HEK293 (cell line): ENCODE data around the gene PCLO.

ENCODE experiments used
- MEIS1 ChIP-seq: sonication (generic); formaldehyde crosslinking; IDR thresholded peaks from 2 replicates; pipeline ENCODE4 v1.8.1; 2022; ENCODE audit warnings: missing genetic modification reagents, mild to moderate bottlenecking, borderline replicate concordance
- TCF7L2 ChIP-seq: IDR thresholded peaks from 2 replicates; pipeline ENCODE4 v1.6.1; 2011; ENCODE audit warnings: low read depth, mild to moderate bottlenecking, inconsistent platforms, low read length, moderate library complexity, borderline replicate concordance
- YY1 ChIP-seq: fragments of 450-650 bp; formaldehyde crosslinking; IDR thresholded peaks from 2 replicates; pipeline ENCODE4 v1.5.1; 2018; ENCODE audit warnings: missing biosample characterization, missing genetic modification characterization
- ZNF175 ChIP-seq: fragments of 450-650 bp; formaldehyde crosslinking; IDR thresholded peaks from 2 replicates; pipeline ENCODE4 v1.5.1; 2016; ENCODE audit warnings: missing biosample characterization, missing genetic modification characterization
- ZNF2 ChIP-seq: fragments of 450-650 bp; formaldehyde crosslinking; IDR thresholded peaks from 2 replicates; pipeline ENCODE4 v1.5.1; 2016; ENCODE audit warnings: missing biosample characterization, missing genetic modification characterization
- ZNF223 ChIP-seq: fragments of 450-650 bp; formaldehyde crosslinking; IDR thresholded peaks from 2 replicates; pipeline ENCODE4 v1.5.1; 2016; ENCODE audit warnings: missing biosample characterization, missing genetic modification characterization
- ZNF394 ChIP-seq: fragments of 450-650 bp; formaldehyde crosslinking; IDR thresholded peaks from 2 replicates; pipeline ENCODE4 v1.5.1; 2016; ENCODE audit warnings: missing biosample characterization, missing genetic modification characterization, mild to moderate bottlenecking, moderate library complexity, borderline replicate concordance
- ZNF830 ChIP-seq: fragments of 450-650 bp; IDR thresholded peaks from 2 replicates; pipeline ENCODE4 v1.5.0; 2018; ENCODE audit warnings: missing biosample characterization, missing genetic modification characterization, low read depth, mild to moderate bottlenecking, moderate library complexity
- TF ChIP-seq, protein P1 (sequence below): fragments of 450-650 bp; formaldehyde crosslinking; IDR thresholded peaks from 2 replicates; pipeline ENCODE4 v1.5.1; 2016; ENCODE audit warnings: missing biosample characterization, missing genetic modification characterization
- TF ChIP-seq, protein P2 (sequence below): fragments of 450-650 bp; formaldehyde crosslinking; IDR thresholded peaks from 2 replicates; pipeline ENCODE4 v1.5.1; 2016; ENCODE audit warnings: missing biosample characterization, missing genetic modification characterization
- TF ChIP-seq, protein P3 (sequence below): fragments of 450-650 bp; formaldehyde crosslinking; conservative IDR thresholded peaks from 2 replicates; pipeline ENCODE4 v1.5.1; 2016; ENCODE audit warnings: low read depth, missing biosample characterization, missing genetic modification characterization
- TF ChIP-seq, protein P4 (sequence below): fragments of 450-650 bp; formaldehyde crosslinking; IDR thresholded peaks from 2 replicates; pipeline ENCODE4 v1.5.1; 2016; ENCODE audit warnings: missing biosample characterization, missing genetic modification characterization
- TF ChIP-seq, protein P5 (sequence below): fragments of 450-650 bp; formaldehyde crosslinking; IDR thresholded peaks from 2 replicates; pipeline ENCODE4 v1.5.1; 2016; ENCODE audit warnings: missing biosample characterization, missing genetic modification characterization
- TF ChIP-seq, protein P6 (sequence below): fragments of 450-650 bp; formaldehyde crosslinking; IDR thresholded peaks from 2 replicates; pipeline ENCODE4 v1.5.0; 2017; ENCODE audit warnings: missing biosample characterization, missing genetic modification characterization, borderline replicate concordance

DNA sequence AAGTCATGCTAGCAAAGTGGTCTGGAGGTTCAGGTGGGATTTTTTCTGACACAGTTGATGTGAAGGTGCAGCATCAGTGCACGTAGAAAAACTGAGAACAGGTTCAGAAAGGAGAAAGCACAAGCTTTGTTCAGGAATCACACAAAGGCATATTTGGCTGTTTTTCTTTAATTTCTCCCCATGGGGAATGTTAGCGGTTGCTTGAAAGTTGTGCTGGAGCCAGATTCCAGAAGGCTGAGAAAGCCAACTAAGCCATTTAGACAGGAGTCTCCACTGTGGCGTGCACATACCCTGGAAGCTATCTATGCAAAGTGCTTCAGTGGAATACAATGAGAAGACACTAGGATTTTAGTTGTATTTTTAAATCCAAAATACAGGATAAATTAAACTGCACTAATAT is 201.4 kb downstream of the PCLO start:
- TF ChIP-seq ZNF2 (tag by site-specific recombination) (no peak), ZNF223 (tag by site-specific recombination) (no peak), TCF7L2 (no peak), ZNF830 (tag by site-specific recombination) (no peak), ZNF175 (tag by site-specific recombination) (no peak), YY1 (tag by site-specific recombination) (no peak), ZNF394 (no peak), MEIS1 (CRISPR knock-in tag) (no peak)
- TF ChIP-seq, protein P1, sequence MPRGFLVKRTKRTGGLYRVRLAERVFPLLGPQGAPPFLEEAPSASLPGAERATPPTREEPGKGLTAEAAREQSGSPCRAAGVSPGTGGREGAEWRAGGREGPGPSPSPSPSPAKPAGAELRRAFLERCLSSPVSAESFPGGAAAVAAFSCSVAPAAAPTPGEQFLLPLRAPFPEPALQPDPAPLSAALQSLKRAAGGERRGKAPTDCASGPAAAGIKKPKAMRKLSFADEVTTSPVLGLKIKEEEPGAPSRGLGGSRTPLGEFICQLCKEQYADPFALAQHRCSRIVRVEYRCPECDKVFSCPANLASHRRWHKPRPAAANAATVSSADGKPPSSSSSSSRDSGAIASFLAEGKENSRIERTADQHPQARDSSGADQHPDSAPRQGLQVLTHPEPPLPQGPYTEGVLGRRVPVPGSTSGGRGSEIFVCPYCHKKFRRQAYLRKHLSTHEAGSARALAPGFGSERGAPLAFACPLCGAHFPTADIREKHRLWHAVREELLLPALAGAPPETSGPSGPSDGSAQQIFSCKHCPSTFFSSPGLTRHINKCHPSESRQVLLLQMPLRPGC (tag by site-specific recombination): no peak
- TF ChIP-seq, protein P2, sequence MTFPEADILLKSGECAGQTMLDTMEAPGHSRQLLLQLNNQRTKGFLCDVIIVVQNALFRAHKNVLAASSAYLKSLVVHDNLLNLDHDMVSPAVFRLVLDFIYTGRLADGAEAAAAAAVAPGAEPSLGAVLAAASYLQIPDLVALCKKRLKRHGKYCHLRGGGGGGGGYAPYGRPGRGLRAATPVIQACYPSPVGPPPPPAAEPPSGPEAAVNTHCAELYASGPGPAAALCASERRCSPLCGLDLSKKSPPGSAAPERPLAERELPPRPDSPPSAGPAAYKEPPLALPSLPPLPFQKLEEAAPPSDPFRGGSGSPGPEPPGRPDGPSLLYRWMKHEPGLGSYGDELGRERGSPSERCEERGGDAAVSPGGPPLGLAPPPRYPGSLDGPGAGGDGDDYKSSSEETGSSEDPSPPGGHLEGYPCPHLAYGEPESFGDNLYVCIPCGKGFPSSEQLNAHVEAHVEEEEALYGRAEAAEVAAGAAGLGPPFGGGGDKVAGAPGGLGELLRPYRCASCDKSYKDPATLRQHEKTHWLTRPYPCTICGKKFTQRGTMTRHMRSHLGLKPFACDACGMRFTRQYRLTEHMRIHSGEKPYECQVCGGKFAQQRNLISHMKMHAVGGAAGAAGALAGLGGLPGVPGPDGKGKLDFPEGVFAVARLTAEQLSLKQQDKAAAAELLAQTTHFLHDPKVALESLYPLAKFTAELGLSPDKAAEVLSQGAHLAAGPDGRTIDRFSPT (tag by site-specific recombination): no peak
- TF ChIP-seq, protein P3, sequence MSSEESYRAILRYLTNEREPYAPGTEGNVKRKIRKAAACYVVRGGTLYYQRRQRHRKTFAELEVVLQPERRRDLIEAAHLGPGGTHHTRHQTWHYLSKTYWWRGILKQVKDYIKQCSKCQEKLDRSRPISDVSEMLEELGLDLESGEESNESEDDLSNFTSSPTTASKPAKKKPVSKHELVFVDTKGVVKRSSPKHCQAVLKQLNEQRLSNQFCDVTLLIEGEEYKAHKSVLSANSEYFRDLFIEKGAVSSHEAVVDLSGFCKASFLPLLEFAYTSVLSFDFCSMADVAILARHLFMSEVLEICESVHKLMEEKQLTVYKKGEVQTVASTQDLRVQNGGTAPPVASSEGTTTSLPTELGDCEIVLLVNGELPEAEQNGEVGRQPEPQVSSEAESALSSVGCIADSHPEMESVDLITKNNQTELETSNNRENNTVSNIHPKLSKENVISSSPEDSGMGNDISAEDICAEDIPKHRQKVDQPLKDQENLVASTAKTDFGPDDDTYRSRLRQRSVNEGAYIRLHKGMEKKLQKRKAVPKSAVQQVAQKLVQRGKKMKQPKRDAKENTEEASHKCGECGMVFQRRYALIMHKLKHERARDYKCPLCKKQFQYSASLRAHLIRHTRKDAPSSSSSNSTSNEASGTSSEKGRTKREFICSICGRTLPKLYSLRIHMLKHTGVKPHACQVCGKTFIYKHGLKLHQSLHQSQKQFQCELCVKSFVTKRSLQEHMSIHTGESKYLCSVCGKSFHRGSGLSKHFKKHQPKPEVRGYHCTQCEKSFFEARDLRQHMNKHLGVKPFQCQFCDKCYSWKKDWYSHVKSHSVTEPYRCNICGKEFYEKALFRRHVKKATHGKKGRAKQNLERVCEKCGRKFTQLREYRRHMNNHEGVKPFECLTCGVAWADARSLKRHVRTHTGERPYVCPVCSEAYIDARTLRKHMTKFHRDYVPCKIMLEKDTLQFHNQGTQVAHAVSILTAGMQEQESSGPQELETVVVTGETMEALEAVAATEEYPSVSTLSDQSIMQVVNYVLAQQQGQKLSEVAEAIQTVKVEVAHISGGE (tag by site-specific recombination): no peak
- TF ChIP-seq, protein P4, sequence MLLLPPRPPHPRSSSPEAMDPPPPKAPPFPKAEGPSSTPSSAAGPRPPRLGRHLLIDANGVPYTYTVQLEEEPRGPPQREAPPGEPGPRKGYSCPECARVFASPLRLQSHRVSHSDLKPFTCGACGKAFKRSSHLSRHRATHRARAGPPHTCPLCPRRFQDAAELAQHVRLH: no peak
- TF ChIP-seq, protein P5, sequence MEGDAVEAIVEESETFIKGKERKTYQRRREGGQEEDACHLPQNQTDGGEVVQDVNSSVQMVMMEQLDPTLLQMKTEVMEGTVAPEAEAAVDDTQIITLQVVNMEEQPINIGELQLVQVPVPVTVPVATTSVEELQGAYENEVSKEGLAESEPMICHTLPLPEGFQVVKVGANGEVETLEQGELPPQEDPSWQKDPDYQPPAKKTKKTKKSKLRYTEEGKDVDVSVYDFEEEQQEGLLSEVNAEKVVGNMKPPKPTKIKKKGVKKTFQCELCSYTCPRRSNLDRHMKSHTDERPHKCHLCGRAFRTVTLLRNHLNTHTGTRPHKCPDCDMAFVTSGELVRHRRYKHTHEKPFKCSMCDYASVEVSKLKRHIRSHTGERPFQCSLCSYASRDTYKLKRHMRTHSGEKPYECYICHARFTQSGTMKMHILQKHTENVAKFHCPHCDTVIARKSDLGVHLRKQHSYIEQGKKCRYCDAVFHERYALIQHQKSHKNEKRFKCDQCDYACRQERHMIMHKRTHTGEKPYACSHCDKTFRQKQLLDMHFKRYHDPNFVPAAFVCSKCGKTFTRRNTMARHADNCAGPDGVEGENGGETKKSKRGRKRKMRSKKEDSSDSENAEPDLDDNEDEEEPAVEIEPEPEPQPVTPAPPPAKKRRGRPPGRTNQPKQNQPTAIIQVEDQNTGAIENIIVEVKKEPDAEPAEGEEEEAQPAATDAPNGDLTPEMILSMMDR (tag by site-specific recombination): no peak
- TF ChIP-seq, protein P6, sequence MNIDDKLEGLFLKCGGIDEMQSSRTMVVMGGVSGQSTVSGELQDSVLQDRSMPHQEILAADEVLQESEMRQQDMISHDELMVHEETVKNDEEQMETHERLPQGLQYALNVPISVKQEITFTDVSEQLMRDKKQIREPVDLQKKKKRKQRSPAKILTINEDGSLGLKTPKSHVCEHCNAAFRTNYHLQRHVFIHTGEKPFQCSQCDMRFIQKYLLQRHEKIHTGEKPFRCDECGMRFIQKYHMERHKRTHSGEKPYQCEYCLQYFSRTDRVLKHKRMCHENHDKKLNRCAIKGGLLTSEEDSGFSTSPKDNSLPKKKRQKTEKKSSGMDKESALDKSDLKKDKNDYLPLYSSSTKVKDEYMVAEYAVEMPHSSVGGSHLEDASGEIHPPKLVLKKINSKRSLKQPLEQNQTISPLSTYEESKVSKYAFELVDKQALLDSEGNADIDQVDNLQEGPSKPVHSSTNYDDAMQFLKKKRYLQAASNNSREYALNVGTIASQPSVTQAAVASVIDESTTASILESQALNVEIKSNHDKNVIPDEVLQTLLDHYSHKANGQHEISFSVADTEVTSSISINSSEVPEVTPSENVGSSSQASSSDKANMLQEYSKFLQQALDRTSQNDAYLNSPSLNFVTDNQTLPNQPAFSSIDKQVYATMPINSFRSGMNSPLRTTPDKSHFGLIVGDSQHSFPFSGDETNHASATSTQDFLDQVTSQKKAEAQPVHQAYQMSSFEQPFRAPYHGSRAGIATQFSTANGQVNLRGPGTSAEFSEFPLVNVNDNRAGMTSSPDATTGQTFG (tag by site-specific recombination): no peak
